Nephron progenitor cell (in vitro differentiated cells): ENCODE results near the gene WASF3.

Source experiments
- DNase-seq: peaks from one replicate; pipeline ENCODE4 v3.0.0; 2021
- H3K27ac Mint-ChIP-seq: 2 replicates; pipeline ENCODE4 v1.8.0; 2021; ENCODE audit warnings: mild to moderate bottlenecking, moderate library complexity, mixed read lengths
- H3K27me3 Mint-ChIP-seq: 2 replicates; pipeline ENCODE4 v1.8.0; 2021; ENCODE audit warnings: mild to moderate bottlenecking, low read depth, mixed read lengths; ENCODE audit not compliant: poor library complexity
- H3K36me3 Mint-ChIP-seq: 2 replicates; pipeline ENCODE4 v1.8.0; 2021; ENCODE audit warnings: low read depth, mixed read lengths
- H3K4me1 Mint-ChIP-seq: 2 replicates; pipeline ENCODE4 v1.8.0; 2021; ENCODE audit warnings: mixed read lengths
- H3K4me3 Mint-ChIP-seq: 2 replicates; pipeline ENCODE4 v1.8.0; 2021; ENCODE audit warnings: mild to moderate bottlenecking, moderate library complexity, mixed read lengths
- H3K9me3 Mint-ChIP-seq: 2 replicates; pipeline ENCODE4 v1.8.0; 2021; ENCODE audit warnings: mild to moderate bottlenecking, moderate library complexity, mixed read lengths
- TF ChIP-seq, protein P1 (sequence below): fragments of 200-600 bp; sonication (generic); IDR thresholded peaks from 2 replicates; pipeline ENCODE4 v1.5.0; 2021; ENCODE audit warnings: antibody characterized with exemption

Gene WASF3

DNA sequence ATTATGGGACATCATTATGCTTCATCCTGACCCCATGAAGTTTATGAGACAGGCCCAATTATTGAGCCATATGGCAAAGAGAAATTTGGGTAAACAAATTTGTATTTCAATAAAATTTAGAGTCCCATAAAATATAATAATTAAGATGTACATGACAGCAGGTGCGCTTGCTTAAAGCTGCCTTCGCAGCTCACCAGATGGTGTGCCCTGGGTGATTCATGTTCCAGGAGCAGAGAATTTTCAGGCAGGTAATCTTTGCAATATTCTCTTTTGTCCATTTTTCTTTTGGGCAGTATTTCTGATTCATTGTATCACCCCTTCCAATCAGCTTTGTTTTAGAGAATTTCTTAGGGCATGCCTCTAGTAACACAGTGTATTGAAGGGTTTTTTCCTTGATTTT lies 39.5 kb upstream of the WASF3 start:
- H3K9me3 Mint-ChIP-seq, result peaks cover 4% of the 10 kb centered on the region
- TF ChIP-seq, protein P1, sequence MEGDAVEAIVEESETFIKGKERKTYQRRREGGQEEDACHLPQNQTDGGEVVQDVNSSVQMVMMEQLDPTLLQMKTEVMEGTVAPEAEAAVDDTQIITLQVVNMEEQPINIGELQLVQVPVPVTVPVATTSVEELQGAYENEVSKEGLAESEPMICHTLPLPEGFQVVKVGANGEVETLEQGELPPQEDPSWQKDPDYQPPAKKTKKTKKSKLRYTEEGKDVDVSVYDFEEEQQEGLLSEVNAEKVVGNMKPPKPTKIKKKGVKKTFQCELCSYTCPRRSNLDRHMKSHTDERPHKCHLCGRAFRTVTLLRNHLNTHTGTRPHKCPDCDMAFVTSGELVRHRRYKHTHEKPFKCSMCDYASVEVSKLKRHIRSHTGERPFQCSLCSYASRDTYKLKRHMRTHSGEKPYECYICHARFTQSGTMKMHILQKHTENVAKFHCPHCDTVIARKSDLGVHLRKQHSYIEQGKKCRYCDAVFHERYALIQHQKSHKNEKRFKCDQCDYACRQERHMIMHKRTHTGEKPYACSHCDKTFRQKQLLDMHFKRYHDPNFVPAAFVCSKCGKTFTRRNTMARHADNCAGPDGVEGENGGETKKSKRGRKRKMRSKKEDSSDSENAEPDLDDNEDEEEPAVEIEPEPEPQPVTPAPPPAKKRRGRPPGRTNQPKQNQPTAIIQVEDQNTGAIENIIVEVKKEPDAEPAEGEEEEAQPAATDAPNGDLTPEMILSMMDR, result no peak
- H3K4me3 Mint-ChIP-seq, result no peak overlapping the region
- H3K27ac Mint-ChIP-seq, result no peak overlapping the region
- peaks cover 2% of the 10 kb centered on the region for H3K27me3 Mint-ChIP-seq
- no peak for DNase-seq
- H3K36me3 Mint-ChIP-seq, result no peaks in the 10 kb centered on the region
- H3K4me1 Mint-ChIP-seq, result peaks cover 11% of the 10 kb centered on the region

DNA sequence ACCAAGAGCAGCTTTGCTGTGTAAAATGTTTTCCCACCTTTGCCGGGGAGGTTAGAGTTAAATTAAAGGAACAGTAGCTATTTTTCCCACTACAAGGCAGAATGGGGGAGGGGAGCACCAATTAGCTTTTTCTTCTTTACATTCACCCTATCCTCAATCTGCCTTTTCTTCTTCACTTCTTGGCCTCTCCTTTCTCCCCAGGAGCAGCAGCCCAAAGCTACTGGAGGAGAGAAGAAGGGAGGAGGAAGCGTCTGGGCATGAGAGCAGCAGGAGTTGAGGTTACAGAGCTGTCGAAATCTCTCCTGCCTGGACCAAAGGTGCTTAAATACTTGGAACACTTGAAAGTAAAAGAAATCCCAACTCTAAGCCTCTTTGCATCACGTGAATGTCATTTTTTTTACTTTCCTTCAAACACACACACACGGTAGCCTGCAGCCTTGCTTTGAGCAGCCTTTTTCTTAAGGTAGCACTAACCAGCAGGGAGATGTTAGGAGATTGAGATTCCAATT lies 39.0 kb upstream of the WASF3 start:
- Mint-ChIP-seq H3K9me3 (no peaks in the 10 kb centered on the region), H3K36me3 (no peaks in the 10 kb centered on the region), H3K4me3 (no peak overlapping the region), H3K4me1 (peaks cover 7% of the 10 kb centered on the region), H3K27ac (no peak overlapping the region), H3K27me3 (peaks cover 2% of the 10 kb centered on the region)
- TF ChIP-seq, protein P1, result no peak
- DNase-seq, result no peak

DNA sequence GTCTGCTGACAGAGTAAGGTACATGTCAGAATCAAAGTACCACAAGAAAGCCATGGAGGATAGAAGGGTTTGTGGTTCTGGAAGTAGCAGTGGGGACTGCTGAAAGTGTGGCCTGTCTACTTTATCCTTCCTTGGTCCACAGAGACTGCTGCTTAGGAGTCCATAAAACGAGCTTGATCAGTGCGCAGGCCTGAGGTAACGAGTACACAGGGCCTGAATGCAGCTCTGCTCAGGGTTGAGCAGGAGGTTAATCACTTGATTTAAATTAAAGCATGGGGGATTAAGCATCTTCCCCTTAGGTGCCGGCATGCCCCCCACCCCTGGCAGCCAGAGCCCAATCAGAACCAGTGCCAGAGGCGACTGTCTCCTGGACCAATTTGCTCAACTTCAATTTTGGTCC lies 34.9 kb upstream of the WASF3 start:
- H3K27ac Mint-ChIP-seq, result no peak overlapping the region
- H3K4me1 Mint-ChIP-seq, result peaks cover 7% of the 10 kb centered on the region
- H3K4me3 Mint-ChIP-seq, result no peak overlapping the region
- H3K9me3 Mint-ChIP-seq, result no peaks in the 10 kb centered on the region
- H3K36me3 Mint-ChIP-seq, result no peaks in the 10 kb centered on the region
- TF ChIP-seq, protein P1, result no peak
- no peak for DNase-seq
- peaks cover 4% of the 10 kb centered on the region for H3K27me3 Mint-ChIP-seq

DNA sequence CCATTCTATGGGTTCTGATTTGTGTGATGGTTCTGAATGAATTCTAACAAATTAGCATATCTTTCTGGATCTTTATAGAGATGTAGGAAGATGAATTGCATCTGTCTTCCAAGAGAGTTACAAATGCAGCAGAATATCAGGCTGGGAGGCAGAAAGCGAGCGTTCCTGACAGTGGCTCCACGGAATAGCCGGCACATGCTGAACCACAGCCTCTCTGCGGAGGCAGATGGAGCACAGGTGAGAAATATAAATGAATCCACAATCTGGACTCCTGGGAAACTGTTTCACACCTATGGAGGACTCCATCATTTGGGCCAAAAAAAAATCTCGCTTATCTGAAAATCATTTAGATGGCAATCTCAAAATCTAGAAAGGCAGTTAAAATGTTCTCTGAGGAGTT lies 34.5 kb upstream of the WASF3 start:
- DNase-seq, result no peak
- Mint-ChIP-seq H3K4me3 (no peak overlapping the region), H3K36me3 (no peaks in the 10 kb centered on the region), H3K4me1 (peaks cover 7% of the 10 kb centered on the region), H3K27ac (no peak overlapping the region), H3K9me3 (no peaks in the 10 kb centered on the region), H3K27me3 (peaks cover 4% of the 10 kb centered on the region)
- TF ChIP-seq, protein P1, result no peak

DNA sequence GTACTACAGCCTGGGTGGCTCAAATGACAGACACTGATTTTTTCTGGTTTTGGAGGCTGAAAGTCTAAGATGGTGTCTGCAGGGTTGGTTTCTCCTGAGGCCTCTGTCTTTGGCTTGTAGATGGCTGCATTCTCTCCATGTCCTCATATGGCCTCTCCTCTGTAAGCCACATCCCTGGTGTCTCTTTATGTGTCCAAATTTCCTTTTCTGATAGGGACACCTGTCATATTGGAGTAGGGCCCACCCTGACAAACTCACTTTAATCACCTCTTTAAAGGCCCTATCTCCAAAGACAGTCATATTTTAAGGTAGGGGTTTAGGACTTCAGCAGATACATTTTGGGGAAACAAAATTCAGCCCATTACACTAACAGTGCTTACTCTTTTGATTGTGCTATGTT lies 32.0 kb upstream of the WASF3 start:
- H3K4me1 Mint-ChIP-seq, result no peaks in the 10 kb centered on the region
- H3K4me3 Mint-ChIP-seq, result no peak overlapping the region
- no peaks in the 10 kb centered on the region for H3K36me3 Mint-ChIP-seq
- H3K27ac Mint-ChIP-seq, result no peak overlapping the region
- TF ChIP-seq, protein P1, result no peak
- no peaks in the 10 kb centered on the region for H3K9me3 Mint-ChIP-seq
- peaks cover 4% of the 10 kb centered on the region for H3K27me3 Mint-ChIP-seq
- DNase-seq, result no peak

DNA sequence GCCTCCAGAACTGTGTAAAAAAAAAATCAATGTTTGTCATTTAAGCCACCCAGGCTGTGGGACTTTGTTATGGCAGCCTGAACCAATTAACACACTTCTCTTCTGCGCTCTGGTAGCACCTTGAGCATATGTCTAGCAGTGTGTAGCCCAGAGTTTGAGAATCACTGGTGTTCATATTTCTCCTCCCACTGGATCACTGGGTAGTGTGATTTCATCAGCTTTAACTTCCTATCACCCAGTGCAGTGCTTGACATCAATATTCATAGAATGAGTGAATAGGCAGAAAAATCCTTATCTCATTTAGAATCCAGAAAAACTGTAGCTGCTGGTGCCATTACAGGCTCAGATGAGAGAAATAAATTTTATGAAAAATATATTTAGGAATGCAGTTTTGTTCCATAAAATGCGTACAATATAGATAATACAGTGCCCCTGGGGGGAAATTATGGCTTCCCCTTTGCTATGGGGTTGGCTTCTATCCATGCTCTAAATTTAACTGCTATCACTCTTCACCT lies 30.7 kb upstream of the WASF3 start:
- Mint-ChIP-seq H3K36me3 (no peaks in the 10 kb centered on the region), H3K9me3 (no peaks in the 10 kb centered on the region), H3K27me3 (peaks cover 11% of the 10 kb centered on the region), H3K4me1 (no peaks in the 10 kb centered on the region), H3K27ac (no peak overlapping the region), H3K4me3 (no peak overlapping the region)
- TF ChIP-seq, protein P1, result no peak
- DNase-seq, result no peak
